ENCODE results near the gene VSIR. TPM values are rescaled to one million over a fixed set of nuclear protein-coding genes. Genes with fewer than 3 reads are reported as not detected.

VSIR gene
- total RNA-seq, 1 experiment from 2014 or later = 3.6 TPM

DNA sequence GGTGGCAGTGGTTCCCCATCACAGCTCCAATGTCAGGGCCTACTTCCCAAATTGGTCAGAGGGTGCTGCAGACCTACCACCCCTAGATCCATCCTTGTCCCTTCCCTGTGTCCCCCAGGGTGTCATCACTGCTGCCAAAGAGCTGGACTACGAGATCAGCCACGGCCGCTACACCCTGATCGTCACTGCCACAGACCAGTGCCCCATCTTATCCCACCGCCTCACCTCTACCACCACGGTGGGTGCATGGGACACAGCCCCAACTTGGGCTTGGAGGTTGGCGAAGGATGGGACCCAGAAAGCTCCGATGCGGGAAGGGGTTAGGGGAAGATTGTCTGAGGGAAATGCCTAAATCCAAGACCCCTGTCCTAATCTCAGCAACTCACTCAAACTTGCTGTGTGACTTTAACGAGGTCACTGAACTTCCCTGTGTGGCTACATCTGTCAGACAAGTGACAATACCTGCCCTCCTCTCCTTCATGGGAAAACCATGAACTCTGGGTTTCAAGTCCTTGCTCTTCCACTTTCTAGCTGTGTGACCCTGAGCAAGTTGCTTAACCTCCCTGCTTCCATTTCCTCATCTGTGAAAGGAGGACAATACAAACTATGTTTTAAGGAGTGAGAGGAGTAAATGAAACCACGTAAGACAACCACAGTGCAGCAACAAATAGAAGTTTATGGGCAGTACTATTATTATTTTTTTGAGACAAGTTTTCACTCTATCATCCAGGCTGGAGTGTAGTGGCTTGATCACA, 4.9 kb upstream of the VSIR start:
- H3K4me1 Mint-ChIP-seq (ENCODE audit: insufficient read depth, unreplicated experiment) = peaks cover 12% of the 10 kb centered on the region
- no peaks in the 10 kb centered on the region for H3K27me3 Mint-ChIP-seq (ENCODE audit: insufficient read depth, unreplicated experiment)
- no peak overlapping the region for H3K27ac Mint-ChIP-seq (ENCODE audit: low read depth, unreplicated experiment)
- H3K4me3 Mint-ChIP-seq (ENCODE audit: unreplicated experiment) = no peak overlapping the region
- ChIA-PET CTCF (no interaction called here), POLR2A (no interaction called here)
- H3K9me3 Mint-ChIP-seq (ENCODE audit: unreplicated experiment) = no peaks in the 10 kb centered on the region
- no peaks in the 10 kb centered on the region for H3K36me3 Mint-ChIP-seq (ENCODE audit: insufficient read depth, unreplicated experiment)
- intact Hi-C loops (cut with micrococcal nuclease) = no loop called here
- BruUV-seq (replicated peaks) = no TSS peak
- no peak for DNase-seq (ENCODE audit: unreplicated experiment)
- TF ChIP-seq, protein P1, sequence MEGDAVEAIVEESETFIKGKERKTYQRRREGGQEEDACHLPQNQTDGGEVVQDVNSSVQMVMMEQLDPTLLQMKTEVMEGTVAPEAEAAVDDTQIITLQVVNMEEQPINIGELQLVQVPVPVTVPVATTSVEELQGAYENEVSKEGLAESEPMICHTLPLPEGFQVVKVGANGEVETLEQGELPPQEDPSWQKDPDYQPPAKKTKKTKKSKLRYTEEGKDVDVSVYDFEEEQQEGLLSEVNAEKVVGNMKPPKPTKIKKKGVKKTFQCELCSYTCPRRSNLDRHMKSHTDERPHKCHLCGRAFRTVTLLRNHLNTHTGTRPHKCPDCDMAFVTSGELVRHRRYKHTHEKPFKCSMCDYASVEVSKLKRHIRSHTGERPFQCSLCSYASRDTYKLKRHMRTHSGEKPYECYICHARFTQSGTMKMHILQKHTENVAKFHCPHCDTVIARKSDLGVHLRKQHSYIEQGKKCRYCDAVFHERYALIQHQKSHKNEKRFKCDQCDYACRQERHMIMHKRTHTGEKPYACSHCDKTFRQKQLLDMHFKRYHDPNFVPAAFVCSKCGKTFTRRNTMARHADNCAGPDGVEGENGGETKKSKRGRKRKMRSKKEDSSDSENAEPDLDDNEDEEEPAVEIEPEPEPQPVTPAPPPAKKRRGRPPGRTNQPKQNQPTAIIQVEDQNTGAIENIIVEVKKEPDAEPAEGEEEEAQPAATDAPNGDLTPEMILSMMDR (IDR thresholded peaks at IDR 0.05; ENCODE audit: unreplicated experiment) = no peak

DNA sequence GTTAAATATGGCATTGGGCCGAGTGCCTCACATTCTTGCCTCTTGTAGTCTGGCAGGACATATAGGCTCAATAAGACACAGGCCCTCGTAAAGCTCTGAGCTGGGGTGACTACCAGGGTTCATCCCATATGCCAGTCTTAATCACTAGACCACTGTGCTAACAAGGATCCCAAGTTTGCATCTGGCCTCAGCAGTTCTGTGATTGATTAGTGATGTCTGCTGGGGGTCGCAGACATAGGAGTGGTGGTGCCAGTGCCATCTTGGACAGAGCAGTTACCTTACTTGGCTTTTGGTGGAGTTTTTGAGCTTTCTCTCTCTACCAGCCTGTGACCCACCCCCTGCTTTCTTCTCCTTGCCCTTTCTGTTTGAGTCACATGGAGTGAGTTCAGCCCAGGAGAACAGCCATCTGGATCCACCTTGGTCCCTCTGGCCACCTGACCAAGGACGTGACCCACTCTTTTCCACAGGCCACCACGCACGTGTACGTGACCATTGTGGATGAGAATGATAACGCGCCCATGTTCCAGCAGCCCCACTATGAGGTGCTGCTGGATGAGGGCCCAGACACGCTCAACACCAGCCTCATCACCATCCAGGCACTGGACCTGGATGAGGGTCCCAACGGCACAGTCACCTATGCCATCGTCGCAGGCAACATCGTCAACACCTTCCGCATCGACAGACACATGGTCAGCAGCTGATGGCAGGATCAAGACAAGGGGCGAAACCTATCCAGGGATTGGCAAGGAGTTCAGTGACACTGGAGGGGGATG, 4.1 kb upstream of the VSIR start:
- Mint-ChIP-seq H3K9me3 (ENCODE audit: unreplicated experiment) (no peaks in the 10 kb centered on the region), H3K4me3 (ENCODE audit: unreplicated experiment) (no peak overlapping the region), H3K27me3 (ENCODE audit: insufficient read depth, unreplicated experiment) (no peaks in the 10 kb centered on the region), H3K36me3 (ENCODE audit: insufficient read depth, unreplicated experiment) (no peaks in the 10 kb centered on the region), H3K4me1 (ENCODE audit: insufficient read depth, unreplicated experiment) (peaks cover 13% of the 10 kb centered on the region), H3K27ac (ENCODE audit: low read depth, unreplicated experiment) (no peak overlapping the region)
- no peak for DNase-seq (ENCODE audit: unreplicated experiment)
- POLR2A ChIA-PET = interaction anchor here (0.6 to 1.6 kb wide), 2 partner anchors 11 to 28 kb away, joined by 3 to 4 read pairs; no protein-coding TSS in a partner anchor
- intact Hi-C loops (cut with micrococcal nuclease) = no loop called here
- CTCF ChIA-PET = no interaction called here
- BruUV-seq (replicated peaks) = no TSS peak
- TF ChIP-seq, protein P1 (IDR thresholded peaks at IDR 0.05; ENCODE audit: unreplicated experiment) = no peak

DNA sequence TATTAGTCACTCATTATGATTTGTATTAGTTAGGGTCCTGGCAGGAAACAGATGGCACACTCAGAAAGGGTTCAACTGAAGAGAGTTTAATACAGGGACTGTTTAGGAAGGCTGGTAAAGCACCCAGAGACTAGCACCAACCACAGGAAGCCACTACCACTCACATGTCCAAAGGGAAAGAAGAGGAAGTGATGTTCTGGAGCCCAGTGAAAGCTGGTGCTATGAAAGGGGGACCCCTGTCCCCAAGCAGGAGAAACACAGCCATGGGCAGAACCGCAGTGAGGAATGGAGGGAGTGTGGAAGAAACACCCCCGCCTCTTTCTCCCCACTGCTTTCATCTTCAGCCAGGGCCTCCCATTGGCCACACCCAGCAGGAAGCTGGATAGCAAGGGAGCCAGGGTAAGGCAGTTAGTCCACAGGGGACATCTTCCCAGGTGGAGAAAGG, 3.2 kb upstream of the VSIR start:
- DNase-seq (ENCODE audit: unreplicated experiment) = no peak
- no peaks in the 10 kb centered on the region for H3K9me3 Mint-ChIP-seq (ENCODE audit: unreplicated experiment)
- no peaks in the 10 kb centered on the region for H3K36me3 Mint-ChIP-seq (ENCODE audit: insufficient read depth, unreplicated experiment)
- H3K4me1 Mint-ChIP-seq (ENCODE audit: insufficient read depth, unreplicated experiment) = peaks cover 19% of the 10 kb centered on the region
- no TSS peak for BruUV-seq (replicated peaks)
- H3K27me3 Mint-ChIP-seq (ENCODE audit: insufficient read depth, unreplicated experiment) = no peaks in the 10 kb centered on the region
- intact Hi-C loops (cut with micrococcal nuclease) = no loop called here
- TF ChIP-seq, protein P1 (IDR thresholded peaks at IDR 0.05; ENCODE audit: unreplicated experiment) = no peak
- no peak overlapping the region for H3K27ac Mint-ChIP-seq (ENCODE audit: low read depth, unreplicated experiment)
- ChIA-PET POLR2A (interaction anchor here (1.6 kb wide), 1 partner anchor 10 kb away, joined by 4 read pairs; no protein-coding TSS in a partner anchor), CTCF (interaction anchor here (0.7 kb wide), 1 partner anchor 1463 kb away, joined by 3 read pairs; no protein-coding TSS in a partner anchor)
- no peak overlapping the region for H3K4me3 Mint-ChIP-seq (ENCODE audit: unreplicated experiment)

All from MCF 10A (cell line).